WTC11 (cell line): Measurements from ENCODE around the gene COL2A1. TPM values are rescaled to one million over a fixed set of nuclear protein-coding genes. Genes with fewer than 3 reads are reported as not detected.

ENCODE experiments used
- ATAC-seq: fragments of 200-7000 bp; cut with Tn5 transposase; 2 replicates; pipeline ENCODE4 v1.10.0; 2021; ENCODE audit warnings: mild to moderate bottlenecking, moderate library complexity
- CTCF ChIA-PET: fragments of 300-600 bp; sonication (Branson Sonifier 250); formaldehyde crosslinking; loops from one replicate; lab custom pipeline; 2021; ENCODE audit warnings: antibody characterized with exemption; lab: Charles Lee
- POLR2A ChIA-PET: fragments of 350-600 bp; sonication (Branson Sonifier 250); formaldehyde crosslinking; loops from one replicate; lab custom pipeline; 2021; ENCODE audit warnings: antibody characterized with exemption; lab: Charles Lee
- DNase-seq: peaks from one replicate; pipeline ENCODE4 v3.0.0; 2021; ENCODE audit warnings: low spot score
- H3K27ac Mint-ChIP-seq: 2 replicates; pipeline ENCODE4 v1.8.0; 2021; ENCODE audit warnings: mixed read lengths
- H3K27me3 Mint-ChIP-seq: 2 replicates; pipeline ENCODE4 v1.8.0; 2021; ENCODE audit warnings: low read depth, mild to moderate bottlenecking, moderate library complexity, mixed read lengths
- H3K36me3 Mint-ChIP-seq: 2 replicates; pipeline ENCODE4 v1.8.0; 2021; ENCODE audit warnings: mixed read lengths
- H3K4me1 Mint-ChIP-seq: 2 replicates; pipeline ENCODE4 v1.8.0; 2022; ENCODE audit warnings: mixed read lengths
- H3K4me3 Mint-ChIP-seq: 2 replicates; pipeline ENCODE4 v1.8.0; 2021; ENCODE audit warnings: mild to moderate bottlenecking, moderate library complexity, mixed read lengths
- H3K9me3 Mint-ChIP-seq: 2 replicates; pipeline ENCODE4 v1.8.0; 2021; ENCODE audit warnings: mixed read lengths
- ATF1 ChIP-seq: sonication (generic); formaldehyde crosslinking; IDR thresholded peaks from 2 replicates; pipeline ENCODE4 v1.8.1; 2023; ENCODE audit warnings: mild to moderate bottlenecking, moderate library complexity, missing genetic modification reagents
- CBFB ChIP-seq: sonication (generic); formaldehyde crosslinking; IDR thresholded peaks from 2 replicates; pipeline ENCODE4 v1.8.1; 2022; ENCODE audit warnings: mild to moderate bottlenecking, low read depth, missing genetic modification reagents
- ELF4 ChIP-seq: sonication (generic); formaldehyde crosslinking; IDR thresholded peaks from 2 replicates; pipeline ENCODE4 v1.8.1; 2022; ENCODE audit warnings: low read depth, mild to moderate bottlenecking, moderate library complexity, missing genetic modification reagents
- GRHL2 ChIP-seq: fragments of 250-450 bp; sonication (Bioruptor Pico); IDR thresholded peaks from 2 replicates; pipeline ENCODE4 v1.8.0; 2022; ENCODE audit warnings: mild to moderate bottlenecking, moderate library complexity; ENCODE audit not compliant: insufficient replicate concordance, severe bottlenecking
- NR2C2 ChIP-seq: sonication (generic); formaldehyde crosslinking; IDR thresholded peaks from 2 replicates; pipeline ENCODE4 v1.8.0; 2022; ENCODE audit warnings: mild to moderate bottlenecking, missing genetic modification reagents
- RELA ChIP-seq: sonication (generic); formaldehyde crosslinking; IDR thresholded peaks from 2 replicates; pipeline ENCODE4 v1.8.1; 2022; ENCODE audit warnings: missing genetic modification reagents, mild to moderate bottlenecking, borderline replicate concordance
- SMAD3 ChIP-seq: sonication (generic); formaldehyde crosslinking; IDR thresholded peaks from 2 replicates; pipeline ENCODE4 v1.8.0; 2022; ENCODE audit warnings: missing genetic modification reagents, mild to moderate bottlenecking, borderline replicate concordance
- SMAD4 ChIP-seq: sonication (generic); formaldehyde crosslinking; IDR thresholded peaks from 2 replicates; pipeline ENCODE4 v1.8.0; 2022; ENCODE audit warnings: mild to moderate bottlenecking, missing genetic modification reagents
- ZNF219 ChIP-seq: sonication (generic); formaldehyde crosslinking; IDR thresholded peaks from 2 replicates; pipeline ENCODE4 v1.8.0; 2023; ENCODE audit warnings: missing genetic modification reagents, mild to moderate bottlenecking, borderline replicate concordance
- ZNF263 ChIP-seq: sonication (generic); formaldehyde crosslinking; IDR thresholded peaks from 2 replicates; pipeline ENCODE4 v1.8.1; 2022; ENCODE audit warnings: low read depth, mild to moderate bottlenecking, moderate library complexity, missing genetic modification reagents
- total RNA-seq: library from RNA; stranded (reverse); gene quantifications from 3 replicates; pipeline ENCODE4 v1.2.3, GENCODE V29; 2021
- TF ChIP-seq, protein P1 (sequence below): fragments of 250-450 bp; sonication (Bioruptor Pico); IDR thresholded peaks from 2 replicates; pipeline ENCODE4 v1.9.0; 2021; ENCODE audit warnings: mild to moderate bottlenecking
- TF ChIP-seq, protein P2 (sequence below): sonication (generic); formaldehyde crosslinking; IDR thresholded peaks from 2 replicates; pipeline ENCODE4 v1.8.0; 2023; ENCODE audit warnings: missing genetic modification reagents
- TF ChIP-seq, protein P3 (sequence below): fragments of 250-450 bp; sonication (Bioruptor Pico); conservative IDR thresholded peaks from 2 replicates; pipeline ENCODE4 v1.9.0; 2021; ENCODE audit warnings: mild to moderate bottlenecking
- TF ChIP-seq, protein P4 (sequence below): sonication (generic); formaldehyde crosslinking; IDR thresholded peaks from 2 replicates; pipeline ENCODE4 v1.8.1; 2022; ENCODE audit warnings: low read depth, mild to moderate bottlenecking, moderate library complexity, missing genetic modification reagents, borderline replicate concordance
- TF ChIP-seq, protein P5 (sequence below): sonication (generic); formaldehyde crosslinking; conservative IDR thresholded peaks from 2 replicates; pipeline ENCODE4 v1.8.1; 2023; ENCODE audit warnings: mild to moderate bottlenecking, low read depth, missing genetic modification reagents, moderate library complexity
- TF ChIP-seq, protein P6 (sequence below): sonication (generic); formaldehyde crosslinking; IDR thresholded peaks from 2 replicates; pipeline ENCODE4 v1.8.0; 2022; ENCODE audit warnings: missing genetic modification reagents
- TF ChIP-seq, protein P7 (sequence below): fragments of 250-450 bp; sonication (Bioruptor Pico); IDR thresholded peaks from 2 replicates; pipeline ENCODE4 v1.9.0; 2021; ENCODE audit warnings: mild to moderate bottlenecking
- TF ChIP-seq, protein P8 (sequence below): sonication (generic); formaldehyde crosslinking; IDR thresholded peaks from 2 replicates; pipeline ENCODE4 v1.8.0; 2023; ENCODE audit warnings: mild to moderate bottlenecking, missing genetic modification reagents

The COL2A1 gene
- total RNA-seq, 1 experiment from 2014 or later, result 20.9 TPM

DNA sequence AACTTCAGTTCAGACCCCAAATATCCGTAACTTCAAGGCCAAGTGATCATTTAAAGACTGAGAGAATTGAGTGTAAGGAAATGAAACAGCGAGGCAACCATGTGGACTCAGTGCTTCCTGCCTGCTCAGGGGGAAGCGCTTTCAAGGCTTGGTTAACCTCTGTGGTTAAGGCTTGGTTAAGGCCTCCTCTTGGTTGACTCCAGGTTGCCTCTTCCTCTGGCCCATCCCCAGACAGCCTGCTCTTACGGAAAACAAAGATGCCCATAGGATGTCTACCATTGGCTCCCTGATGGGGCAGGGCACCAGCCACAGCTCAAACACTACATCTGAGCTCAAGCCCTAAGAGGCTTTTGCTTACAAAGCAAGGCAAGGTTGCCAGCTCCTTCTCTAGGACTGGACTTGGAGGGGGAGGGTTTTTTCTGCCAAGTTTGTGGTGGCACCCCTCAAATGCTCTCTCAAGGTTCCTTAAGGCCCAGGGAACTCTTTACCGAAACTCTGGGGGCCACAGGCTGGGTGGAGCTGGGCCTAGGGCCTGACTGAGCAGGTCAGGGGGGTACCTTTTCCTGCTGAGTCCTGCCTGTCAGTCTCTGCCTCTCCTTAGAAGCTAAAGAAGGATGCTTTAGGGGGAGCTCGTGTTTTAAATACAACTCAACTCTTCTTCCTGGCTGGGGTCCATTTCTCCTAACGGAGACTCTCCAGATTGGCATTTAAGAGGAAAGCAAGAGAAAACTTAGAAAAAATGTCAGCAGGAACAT is 13.7 kb downstream of the COL2A1 start:
- ChIA-PET POLR2A (no interaction called here), CTCF (interaction anchor here (0.5 to 2.4 kb wide), 7 partner anchors 27 to 166 kb away, joined by 3 to 8 read pairs (median 3); partner anchors contain the start of gene TMEM106C)
- Mint-ChIP-seq H3K27ac (no peak overlapping the region), H3K27me3 (peaks cover 57% of the 10 kb centered on the region), H3K4me1 (peaks cover 11% of the 10 kb centered on the region), H3K9me3 (no peaks in the 10 kb centered on the region), H3K4me3 (no peak overlapping the region), H3K36me3 (no peaks in the 10 kb centered on the region; the same call in 1 of the 2 replicates)
- TF ChIP-seq CBFB (CRISPR knock-in tag) (no peak), GRHL2 (CRISPR knock-in tag) (no peak), ZNF219 (CRISPR knock-in tag) (no peak), SMAD3 (CRISPR knock-in tag) (no peak), SMAD4 (CRISPR knock-in tag) (no peak), RELA (CRISPR knock-in tag) (no peak), NR2C2 (CRISPR knock-in tag) (no peak), ZNF263 (no peak), ELF4 (no peak), ATF1 (CRISPR knock-in tag) (no peak)
- TF ChIP-seq, protein P1, sequence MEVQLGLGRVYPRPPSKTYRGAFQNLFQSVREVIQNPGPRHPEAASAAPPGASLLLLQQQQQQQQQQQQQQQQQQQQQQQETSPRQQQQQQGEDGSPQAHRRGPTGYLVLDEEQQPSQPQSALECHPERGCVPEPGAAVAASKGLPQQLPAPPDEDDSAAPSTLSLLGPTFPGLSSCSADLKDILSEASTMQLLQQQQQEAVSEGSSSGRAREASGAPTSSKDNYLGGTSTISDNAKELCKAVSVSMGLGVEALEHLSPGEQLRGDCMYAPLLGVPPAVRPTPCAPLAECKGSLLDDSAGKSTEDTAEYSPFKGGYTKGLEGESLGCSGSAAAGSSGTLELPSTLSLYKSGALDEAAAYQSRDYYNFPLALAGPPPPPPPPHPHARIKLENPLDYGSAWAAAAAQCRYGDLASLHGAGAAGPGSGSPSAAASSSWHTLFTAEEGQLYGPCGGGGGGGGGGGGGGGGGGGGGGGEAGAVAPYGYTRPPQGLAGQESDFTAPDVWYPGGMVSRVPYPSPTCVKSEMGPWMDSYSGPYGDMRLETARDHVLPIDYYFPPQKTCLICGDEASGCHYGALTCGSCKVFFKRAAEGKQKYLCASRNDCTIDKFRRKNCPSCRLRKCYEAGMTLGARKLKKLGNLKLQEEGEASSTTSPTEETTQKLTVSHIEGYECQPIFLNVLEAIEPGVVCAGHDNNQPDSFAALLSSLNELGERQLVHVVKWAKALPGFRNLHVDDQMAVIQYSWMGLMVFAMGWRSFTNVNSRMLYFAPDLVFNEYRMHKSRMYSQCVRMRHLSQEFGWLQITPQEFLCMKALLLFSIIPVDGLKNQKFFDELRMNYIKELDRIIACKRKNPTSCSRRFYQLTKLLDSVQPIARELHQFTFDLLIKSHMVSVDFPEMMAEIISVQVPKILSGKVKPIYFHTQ (CRISPR knock-in tag), result no peak
- TF ChIP-seq, protein P2, sequence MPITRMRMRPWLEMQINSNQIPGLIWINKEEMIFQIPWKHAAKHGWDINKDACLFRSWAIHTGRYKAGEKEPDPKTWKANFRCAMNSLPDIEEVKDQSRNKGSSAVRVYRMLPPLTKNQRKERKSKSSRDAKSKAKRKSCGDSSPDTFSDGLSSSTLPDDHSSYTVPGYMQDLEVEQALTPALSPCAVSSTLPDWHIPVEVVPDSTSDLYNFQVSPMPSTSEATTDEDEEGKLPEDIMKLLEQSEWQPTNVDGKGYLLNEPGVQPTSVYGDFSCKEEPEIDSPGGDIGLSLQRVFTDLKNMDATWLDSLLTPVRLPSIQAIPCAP, result no peak
- TF ChIP-seq, protein P3, sequence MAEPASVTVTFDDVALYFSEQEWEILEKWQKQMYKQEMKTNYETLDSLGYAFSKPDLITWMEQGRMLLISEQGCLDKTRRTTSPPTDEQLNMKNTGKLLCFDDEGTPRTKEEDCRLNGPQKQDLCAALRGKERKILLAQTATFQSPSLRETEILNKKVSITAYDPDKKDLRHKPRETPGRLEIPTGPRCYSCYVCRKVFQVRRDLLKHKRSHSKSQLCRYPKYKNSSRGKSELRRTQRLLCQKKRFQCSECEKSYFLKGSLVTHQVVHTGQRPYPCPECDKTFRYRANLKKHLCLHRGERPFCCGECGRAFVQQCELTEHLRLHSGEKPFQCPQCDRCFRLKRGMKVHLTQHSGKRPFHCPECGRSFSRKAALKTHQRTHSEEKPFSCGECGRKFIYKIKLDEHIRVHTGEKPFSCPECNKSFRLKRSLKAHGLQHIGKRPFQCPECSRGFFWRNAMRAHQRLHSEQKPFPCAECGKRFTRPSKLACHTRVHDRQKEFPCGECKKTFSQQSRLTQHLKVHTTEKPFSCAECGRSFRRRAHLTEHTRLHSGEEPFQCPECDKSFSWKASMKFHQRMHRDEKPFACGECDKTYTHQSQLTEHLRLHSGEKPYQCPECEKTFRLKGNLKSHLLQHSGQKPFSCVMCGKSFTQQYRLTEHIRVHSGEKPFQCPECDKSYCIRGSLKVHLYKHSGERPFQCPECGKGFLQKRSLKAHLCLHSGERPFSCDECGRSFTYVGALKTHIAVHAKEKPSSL, result no peak
- TF ChIP-seq, protein P4, sequence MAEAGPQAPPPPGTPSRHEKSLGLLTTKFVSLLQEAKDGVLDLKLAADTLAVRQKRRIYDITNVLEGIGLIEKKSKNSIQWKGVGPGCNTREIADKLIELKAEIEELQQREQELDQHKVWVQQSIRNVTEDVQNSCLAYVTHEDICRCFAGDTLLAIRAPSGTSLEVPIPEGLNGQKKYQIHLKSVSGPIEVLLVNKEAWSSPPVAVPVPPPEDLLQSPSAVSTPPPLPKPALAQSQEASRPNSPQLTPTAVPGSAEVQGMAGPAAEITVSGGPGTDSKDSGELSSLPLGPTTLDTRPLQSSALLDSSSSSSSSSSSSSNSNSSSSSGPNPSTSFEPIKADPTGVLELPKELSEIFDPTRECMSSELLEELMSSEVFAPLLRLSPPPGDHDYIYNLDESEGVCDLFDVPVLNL (CRISPR knock-in tag), result no peak
- TF ChIP-seq, protein P5, sequence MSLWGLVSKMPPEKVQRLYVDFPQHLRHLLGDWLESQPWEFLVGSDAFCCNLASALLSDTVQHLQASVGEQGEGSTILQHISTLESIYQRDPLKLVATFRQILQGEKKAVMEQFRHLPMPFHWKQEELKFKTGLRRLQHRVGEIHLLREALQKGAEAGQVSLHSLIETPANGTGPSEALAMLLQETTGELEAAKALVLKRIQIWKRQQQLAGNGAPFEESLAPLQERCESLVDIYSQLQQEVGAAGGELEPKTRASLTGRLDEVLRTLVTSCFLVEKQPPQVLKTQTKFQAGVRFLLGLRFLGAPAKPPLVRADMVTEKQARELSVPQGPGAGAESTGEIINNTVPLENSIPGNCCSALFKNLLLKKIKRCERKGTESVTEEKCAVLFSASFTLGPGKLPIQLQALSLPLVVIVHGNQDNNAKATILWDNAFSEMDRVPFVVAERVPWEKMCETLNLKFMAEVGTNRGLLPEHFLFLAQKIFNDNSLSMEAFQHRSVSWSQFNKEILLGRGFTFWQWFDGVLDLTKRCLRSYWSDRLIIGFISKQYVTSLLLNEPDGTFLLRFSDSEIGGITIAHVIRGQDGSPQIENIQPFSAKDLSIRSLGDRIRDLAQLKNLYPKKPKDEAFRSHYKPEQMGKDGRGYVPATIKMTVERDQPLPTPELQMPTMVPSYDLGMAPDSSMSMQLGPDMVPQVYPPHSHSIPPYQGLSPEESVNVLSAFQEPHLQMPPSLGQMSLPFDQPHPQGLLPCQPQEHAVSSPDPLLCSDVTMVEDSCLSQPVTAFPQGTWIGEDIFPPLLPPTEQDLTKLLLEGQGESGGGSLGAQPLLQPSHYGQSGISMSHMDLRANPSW (CRISPR knock-in tag), result no peak
- TF ChIP-seq, protein P6, sequence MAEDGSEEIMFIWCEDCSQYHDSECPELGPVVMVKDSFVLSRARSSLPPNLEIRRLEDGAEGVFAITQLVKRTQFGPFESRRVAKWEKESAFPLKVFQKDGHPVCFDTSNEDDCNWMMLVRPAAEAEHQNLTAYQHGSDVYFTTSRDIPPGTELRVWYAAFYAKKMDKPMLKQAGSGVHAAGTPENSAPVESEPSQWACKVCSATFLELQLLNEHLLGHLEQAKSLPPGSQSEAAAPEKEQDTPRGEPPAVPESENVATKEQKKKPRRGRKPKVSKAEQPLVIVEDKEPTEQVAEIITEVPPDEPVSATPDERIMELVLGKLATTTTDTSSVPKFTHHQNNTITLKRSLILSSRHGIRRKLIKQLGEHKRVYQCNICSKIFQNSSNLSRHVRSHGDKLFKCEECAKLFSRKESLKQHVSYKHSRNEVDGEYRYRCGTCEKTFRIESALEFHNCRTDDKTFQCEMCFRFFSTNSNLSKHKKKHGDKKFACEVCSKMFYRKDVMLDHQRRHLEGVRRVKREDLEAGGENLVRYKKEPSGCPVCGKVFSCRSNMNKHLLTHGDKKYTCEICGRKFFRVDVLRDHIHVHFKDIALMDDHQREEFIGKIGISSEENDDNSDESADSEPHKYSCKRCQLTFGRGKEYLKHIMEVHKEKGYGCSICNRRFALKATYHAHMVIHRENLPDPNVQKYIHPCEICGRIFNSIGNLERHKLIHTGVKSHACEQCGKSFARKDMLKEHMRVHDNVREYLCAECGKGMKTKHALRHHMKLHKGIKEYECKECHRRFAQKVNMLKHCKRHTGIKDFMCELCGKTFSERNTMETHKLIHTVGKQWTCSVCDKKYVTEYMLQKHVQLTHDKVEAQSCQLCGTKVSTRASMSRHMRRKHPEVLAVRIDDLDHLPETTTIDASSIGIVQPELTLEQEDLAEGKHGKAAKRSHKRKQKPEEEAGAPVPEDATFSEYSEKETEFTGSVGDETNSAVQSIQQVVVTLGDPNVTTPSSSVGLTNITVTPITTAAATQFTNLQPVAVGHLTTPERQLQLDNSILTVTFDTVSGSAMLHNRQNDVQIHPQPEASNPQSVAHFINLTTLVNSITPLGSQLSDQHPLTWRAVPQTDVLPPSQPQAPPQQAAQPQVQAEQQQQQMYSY (CRISPR knock-in tag), result no peak
- TF ChIP-seq, protein P7, sequence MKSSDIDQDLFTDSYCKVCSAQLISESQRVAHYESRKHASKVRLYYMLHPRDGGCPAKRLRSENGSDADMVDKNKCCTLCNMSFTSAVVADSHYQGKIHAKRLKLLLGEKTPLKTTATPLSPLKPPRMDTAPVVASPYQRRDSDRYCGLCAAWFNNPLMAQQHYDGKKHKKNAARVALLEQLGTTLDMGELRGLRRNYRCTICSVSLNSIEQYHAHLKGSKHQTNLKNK (CRISPR knock-in tag), result no peak
- TF ChIP-seq, protein P8, sequence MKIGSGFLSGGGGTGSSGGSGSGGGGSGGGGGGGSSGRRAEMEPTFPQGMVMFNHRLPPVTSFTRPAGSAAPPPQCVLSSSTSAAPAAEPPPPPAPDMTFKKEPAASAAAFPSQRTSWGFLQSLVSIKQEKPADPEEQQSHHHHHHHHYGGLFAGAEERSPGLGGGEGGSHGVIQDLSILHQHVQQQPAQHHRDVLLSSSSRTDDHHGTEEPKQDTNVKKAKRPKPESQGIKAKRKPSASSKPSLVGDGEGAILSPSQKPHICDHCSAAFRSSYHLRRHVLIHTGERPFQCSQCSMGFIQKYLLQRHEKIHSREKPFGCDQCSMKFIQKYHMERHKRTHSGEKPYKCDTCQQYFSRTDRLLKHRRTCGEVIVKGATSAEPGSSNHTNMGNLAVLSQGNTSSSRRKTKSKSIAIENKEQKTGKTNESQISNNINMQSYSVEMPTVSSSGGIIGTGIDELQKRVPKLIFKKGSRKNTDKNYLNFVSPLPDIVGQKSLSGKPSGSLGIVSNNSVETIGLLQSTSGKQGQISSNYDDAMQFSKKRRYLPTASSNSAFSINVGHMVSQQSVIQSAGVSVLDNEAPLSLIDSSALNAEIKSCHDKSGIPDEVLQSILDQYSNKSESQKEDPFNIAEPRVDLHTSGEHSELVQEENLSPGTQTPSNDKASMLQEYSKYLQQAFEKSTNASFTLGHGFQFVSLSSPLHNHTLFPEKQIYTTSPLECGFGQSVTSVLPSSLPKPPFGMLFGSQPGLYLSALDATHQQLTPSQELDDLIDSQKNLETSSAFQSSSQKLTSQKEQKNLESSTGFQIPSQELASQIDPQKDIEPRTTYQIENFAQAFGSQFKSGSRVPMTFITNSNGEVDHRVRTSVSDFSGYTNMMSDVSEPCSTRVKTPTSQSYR (CRISPR knock-in tag), result no peak
- no peak for ATAC-seq
- no peak for DNase-seq
